ELR (cell line): ENCODE measurements around the gene LSR.

Experiments
- DNase-seq: peaks from one replicate; pipeline ENCODE4 v3.0.0-alpha.2; 2015; ENCODE audit warnings: low read depth

LSR gene, protein sequence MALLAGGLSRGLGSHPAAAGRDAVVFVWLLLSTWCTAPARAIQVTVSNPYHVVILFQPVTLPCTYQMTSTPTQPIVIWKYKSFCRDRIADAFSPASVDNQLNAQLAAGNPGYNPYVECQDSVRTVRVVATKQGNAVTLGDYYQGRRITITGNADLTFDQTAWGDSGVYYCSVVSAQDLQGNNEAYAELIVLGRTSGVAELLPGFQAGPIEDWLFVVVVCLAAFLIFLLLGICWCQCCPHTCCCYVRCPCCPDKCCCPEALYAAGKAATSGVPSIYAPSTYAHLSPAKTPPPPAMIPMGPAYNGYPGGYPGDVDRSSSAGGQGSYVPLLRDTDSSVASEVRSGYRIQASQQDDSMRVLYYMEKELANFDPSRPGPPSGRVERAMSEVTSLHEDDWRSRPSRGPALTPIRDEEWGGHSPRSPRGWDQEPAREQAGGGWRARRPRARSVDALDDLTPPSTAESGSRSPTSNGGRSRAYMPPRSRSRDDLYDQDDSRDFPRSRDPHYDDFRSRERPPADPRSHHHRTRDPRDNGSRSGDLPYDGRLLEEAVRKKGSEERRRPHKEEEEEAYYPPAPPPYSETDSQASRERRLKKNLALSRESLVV

DNA sequence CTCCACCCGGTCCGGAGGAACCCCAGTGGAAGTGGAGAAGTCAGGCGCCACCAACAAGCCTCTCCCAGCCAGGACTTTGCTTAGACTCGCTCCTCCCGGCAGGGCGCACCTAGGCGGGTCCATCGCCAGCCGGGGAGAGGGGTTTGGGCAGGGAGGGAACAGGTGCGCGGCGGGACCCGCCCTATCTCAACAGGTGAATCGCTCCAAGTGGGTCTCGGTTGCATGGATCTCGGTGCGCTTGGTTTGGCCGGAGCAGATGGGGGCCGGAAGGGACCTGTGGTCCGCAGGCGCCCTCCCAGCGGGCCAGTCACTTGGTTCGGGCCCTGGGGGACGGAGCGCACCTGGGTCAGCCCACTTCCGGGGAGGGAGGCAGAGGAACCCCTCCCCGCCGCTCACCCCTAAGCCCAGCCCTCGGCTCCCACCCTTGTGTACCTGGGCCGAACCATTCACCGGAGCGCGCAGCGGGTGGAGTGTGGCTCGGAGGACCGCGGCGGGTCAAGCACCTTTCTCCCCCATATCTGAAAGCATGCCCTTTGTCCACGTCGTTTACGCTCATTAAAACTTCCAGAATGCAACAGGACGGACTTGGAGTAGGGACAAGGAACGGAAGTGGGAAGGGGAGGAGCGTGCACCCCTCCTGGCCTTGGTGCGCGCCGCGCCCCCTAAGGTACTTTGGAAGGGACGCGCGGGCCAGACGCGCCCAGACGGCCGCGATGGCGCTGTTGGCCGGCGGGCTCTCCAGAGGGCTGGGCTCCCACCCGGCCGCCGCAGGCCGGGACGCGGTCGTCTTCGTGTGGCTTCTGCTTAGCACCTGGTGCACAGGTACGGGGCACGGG is at the start of gene LSR:
Gene LSR, plus strand, starts transcription at position 693 of the 836 bp plus-strand sequence. Its CDS starts 21 bp downstream, at position 714.
- DNase-seq: no peak

GRCh38 chr19:35199481-35199880 is 49.3 kb upstream of the LSR start:
- DNase-seq: no peak

DNA sequence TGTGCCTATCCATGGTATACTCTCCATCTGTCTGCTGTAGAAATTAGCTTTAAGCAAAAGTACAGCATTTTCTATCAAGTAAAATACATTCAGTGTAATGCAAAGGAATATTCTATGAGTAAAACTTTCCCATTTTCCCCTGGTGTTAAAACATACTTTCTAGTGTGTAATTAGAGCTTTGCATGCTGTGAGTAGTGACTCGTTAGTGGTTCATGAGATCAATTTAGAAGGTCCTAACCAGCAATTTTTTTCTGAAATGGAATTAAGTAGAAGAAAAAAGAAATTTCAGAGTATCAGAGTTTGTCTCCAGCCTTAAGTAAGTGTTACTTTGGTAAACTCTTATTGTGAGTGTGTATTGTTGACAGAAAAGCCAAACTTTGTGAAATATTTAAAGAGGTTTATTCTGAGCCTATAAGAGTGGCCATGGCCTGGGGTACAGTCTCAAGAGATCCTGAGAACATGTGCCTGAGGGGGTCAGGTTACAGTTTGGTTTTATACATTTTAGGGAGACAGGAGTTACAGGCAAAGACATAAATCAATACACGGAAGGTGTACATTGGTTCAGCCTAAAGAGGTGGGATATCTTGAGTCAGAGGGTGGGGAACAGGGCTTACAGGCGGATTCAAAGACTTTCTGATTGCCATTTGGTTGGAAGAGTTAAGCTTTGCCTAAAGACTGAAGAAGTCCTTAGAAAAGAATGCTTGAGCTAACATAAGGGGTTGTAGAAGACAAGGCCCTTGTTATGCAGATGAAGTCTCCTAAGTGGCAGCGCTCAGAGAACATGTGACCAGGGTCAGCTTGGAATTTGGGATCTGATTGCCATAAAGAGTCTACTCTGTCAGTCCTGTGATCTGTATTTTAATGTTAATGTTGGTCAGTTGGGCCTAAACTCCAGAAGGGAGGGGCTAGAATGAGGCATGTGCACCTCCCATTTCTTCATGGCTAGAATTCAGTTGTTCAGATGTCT is 45.8 kb upstream of the LSR start:
- no peak for DNase-seq

DNA sequence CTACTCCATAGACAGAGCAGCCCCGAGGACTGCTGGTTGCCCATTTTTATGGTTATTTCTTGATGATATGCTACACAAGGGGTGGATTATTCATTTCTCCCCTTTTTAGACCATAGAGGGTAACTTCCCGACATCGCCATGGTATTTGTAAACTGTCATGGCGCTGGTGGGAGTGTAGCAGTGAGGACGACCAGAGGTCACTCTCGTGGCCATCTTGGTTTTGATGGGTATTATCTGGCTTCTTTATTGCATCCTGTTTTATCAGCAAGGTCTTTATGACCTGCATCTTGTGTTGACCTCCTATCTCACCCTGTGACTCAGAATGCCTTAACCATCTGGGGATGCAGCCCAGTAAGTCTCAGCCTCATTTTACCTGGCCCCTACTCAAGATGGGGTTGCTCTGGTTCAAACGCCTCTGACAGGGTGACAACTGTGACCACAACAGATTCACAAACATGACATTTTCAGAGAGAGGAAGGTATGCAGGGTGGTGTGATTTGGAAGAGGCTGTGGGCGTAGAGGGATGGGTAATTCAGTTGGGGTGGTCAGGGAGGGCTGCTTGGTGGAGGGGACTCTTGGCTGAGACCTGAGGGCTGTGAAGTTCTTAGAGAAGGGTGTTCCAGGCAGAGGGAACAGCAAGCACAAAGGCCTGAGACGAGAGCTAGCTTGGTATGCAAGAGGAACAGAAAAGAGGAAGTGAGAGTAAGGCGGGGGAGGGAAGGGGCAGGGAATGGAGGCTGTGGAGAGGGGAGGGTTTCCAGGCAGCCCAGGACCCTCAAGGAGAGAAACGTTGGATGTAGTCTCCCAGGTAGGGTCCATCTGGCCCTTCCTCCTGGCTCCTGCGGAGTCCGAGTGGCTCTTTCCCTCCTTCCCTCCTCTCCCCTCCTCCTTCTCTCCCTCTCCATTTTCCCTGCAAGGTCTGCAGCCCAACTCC is 43.7 kb upstream of the LSR start:
- no peak for DNase-seq

DNA sequence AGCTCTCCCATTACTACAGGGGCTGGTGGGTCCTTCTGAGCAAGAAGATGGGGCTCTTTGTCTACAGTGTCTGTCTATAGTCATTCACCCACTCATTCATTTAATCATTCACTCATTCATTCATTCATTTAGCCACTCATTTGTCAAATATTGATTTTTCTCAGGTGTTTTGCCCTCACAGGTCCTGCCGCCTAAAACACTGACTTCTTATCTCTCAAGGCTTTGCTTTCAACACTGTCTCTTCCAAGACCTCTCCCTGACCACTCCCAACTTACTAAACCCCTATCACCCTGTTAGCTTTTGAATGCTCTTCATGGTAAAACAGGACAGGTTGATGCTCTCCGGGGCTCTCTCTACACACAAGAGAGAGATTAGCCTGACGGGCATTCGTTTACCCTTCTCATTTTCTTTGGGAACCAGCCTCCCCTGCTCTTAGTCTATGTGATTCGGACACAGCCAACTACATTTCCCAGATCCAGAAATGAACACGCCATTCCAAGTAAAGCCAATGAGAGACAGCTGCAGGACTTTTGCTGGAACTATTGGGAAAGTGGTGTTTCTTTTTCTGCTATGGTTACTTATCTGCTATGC is 43.0 kb upstream of the LSR start:
- DNase-seq: no peak

DNA sequence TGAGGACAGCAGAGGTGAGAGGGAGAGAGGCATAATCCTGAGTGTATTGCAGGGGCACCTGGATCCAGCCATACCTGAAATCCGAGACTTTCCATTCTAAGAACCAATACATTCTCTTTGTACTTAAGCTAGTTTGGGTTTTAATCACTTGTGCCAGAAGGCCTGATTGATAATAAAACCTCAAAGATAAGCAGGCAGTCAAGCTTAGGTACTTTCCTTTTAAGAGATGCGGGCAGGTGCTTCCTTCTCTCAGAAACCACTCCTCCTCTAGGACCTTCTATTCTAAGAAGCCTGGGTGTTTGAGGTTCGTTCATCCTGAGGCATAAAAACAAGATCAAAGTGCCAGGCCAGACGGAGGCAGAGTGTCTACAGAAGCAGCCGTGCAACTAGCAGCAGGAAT is 42.4 kb upstream of the LSR start:
- DNase-seq: no peak

GRCh38 chr19:35206855-35207254 is 41.9 kb upstream of the LSR start:
- DNase-seq: no peak

DNA sequence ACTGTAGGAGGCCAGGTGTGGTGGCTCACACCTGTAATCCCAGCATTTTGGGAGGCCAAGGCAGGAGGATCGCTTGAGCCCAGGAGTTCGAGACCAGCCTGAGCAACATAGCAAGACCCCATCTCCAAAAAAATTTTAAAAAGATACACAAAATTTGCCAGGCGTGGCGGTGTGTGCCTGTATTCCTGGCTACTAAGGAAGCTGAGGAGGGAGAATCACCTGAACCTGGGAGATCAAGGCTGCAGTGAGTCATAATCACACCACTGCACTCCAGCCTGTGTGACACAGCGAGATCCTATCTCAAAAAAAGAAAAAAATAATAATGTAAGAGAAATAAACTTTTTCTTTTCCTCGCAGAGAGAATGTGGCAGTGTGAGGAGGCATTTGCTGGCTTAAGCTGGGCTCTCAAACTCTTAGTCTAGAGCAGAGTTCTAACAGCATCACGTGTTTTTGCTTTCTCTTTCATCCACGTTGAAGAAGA is 41.4 kb upstream of the LSR start:
- no peak for DNase-seq

DNA sequence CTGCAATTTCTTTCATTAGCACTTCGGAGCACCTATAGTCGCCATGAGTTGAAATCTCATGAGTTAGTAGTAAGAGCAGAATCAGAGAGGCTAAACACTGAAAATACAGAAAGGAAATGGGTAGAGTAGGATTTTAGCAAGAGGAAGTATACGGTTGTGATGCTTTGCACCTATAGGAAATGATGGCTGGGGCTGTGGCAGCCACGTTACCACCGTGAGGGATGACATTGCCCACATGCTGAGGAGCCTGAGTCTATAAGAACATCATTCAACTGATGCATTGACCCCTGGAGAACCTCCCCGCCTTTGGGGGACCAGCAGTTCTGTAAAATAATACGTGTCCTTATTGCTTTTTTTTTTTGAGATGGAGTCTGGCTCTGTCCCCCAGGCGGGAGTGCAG is 40.7 kb upstream of the LSR start:
- DNase-seq: no peak

DNA sequence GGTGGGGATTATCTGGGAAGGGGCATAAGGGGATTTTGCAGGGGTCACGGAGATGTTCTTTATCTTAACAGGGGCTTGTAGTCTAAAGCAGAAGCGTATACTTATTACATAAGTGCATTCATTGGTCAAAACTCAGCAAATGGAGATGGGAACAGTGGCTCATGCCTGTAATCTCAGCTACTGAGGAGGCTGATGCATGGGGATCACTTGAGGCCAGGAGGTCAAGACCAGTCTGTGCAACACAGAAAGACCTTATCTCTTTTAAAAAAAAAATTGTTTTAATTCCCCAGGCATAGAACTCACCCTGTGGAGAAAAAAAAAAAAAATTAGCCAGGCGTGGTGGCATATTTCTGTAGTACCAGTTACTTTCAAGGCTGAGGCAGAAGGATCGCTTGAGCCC is 39.2 kb upstream of the LSR start:
- DNase-seq: no peak

GRCh38 chr19:35211545-35212230 is 37.1 kb upstream of the LSR start:
- no peak for DNase-seq

GRCh38 chr19:35212241-35212640 is 36.6 kb upstream of the LSR start:
- no peak for DNase-seq

DNA sequence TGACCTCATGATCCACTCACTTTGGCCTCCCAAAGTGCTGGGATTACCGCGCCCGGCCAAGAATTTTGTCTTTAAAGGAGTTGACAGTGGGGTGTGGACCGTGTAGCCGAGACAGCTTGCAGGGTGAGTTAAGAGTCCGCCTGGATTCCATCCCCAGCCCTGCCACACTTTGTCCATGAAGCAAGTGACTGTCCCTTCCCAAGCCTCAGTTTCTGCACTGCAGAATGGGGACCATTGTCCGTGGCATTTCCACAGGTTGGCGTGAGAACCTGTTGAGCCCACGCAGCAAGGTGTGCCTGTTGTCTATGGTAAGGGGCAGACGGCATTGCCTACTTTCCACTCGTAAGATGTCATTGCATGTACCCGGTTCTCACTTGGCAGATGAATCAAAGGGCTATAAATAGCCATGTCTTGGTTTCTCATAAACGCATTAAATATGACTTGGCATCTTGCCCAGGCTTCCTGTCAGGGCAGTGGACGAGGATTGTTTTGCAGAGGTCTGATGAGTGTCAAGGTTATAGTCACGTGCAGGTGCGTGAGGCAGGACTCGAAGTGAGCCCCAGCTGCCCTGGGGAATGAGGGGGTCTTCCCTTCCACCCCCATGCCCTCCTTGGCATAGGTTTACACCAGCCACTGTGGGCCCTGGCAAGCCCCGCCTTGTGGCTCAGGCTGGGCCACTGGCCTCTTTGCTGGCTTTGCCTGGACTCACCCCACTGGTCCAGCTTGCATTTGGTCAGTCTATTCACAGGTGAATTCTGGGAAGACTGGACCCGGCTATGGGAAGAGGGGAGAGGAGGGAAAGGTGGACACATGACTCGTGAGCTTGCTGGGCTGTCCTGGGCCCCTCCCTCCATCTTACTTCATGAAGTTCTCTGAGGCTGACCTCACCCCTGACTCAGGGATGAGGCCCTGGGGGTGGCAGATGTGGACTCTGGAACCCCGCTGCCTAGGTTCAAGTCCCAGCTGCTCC is 34.9 kb upstream of the LSR start:
- peak; percentile 71 for DNase-seq

DNA sequence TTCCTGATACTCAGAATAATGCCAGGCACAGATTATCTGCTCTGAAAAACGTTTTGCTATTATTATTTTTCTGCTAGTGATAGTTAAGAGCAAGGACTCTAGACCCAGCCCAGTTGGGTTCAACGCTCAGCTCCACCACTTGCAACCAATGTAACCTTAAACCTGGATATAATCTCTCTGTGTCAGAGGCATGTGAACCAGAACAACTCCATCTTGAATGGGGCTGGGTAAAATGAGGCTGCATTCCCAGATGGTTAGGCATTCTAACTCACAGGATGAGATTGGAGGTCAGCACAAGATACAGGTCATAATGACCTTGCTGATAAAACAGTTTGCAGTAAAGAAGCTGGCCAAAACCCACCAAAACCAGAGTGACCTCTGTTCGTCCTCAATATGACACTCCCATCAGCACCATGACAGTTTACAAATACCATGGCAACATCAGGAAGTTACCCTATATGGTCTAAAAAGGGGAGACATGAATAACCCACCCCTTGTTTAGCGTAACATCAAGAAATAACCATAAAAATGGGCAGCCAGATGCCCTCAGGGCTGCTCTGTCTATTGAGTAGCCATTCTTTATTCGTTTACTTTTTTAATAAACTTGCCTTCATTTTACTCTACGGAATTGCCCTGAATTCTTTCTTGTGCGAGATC is 33.9 kb upstream of the LSR start:
- DNase-seq: no peak

DNA sequence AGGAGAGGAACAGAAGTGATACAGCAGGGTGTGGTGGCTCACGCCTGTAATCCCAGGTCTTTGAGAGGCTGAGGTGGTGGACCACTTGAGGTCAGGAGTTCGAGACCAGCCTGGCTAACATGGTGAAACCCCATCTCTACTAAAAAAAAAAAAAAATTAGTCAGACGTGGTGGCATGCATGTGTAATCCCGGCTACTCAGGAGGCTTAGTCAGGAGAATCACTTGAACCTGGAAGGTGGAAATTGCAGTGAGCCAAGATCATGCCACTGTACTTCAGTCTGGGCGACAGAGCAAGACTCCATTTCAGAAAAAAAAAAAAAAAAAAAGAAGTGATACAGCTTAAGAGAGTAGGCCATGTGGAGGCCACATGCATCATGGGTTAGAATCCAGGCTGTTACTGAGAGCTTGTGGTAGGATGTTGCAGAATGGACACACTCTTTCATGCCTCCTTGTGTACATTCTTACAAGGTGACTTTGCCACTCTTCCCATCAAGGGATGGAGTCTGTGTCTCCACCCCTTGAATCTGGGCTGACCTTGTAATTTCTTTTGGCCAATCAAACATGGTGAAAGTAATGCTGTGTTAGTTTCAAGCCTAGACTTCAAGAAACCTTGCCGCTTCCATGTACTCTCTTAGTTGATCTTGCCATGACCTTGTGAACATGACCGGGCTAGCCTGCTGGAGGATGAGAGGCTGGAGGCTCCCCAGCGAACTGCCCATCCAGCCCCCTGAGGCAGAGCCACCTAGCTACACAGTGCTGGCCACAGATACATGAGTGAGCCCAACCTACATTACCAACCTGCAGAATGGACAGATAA is 32.6 kb upstream of the LSR start:
- peak; percentile 40 for DNase-seq

DNA sequence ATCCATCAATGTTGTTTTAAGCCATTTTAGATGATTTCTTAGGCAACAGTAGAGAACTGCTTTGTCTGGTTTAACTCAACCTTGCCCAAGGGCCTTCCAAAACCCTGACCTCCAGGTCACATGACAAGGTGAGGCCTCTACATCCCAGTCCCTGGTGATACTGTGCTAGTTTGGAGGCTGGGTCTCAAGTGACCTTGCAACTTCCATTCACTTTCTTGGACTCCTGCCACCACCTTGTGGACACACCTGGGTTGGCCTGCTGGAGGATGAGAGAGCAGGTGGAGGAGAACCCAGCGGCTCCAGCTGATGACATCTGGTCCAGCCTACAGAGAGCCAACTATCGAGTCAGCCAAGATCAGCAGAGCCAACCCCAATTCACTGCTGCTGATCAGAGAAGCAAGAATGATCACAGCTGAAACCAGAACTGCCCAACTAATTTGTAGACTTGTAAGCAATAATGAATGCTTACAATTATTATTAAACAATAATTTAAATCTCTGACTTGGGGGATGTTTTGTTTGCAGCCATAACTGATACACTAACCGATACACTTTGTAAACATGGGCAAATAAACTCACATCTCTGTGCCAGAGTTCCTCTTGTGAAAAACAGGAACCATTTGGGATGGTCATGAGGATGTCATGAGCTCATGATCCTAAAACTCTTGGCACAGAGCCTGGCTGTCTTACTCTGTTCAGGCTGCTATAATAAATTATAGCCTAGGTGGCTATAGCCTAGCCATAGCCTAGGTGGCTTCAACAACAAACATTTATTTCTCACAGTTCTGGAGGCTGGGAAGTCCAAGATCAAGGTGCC is 31.8 kb upstream of the LSR start:
- no peak for DNase-seq
